ENCODE data around the gene ERCC4. TPM values are rescaled to one million over a fixed set of nuclear protein-coding genes. Genes with fewer than 3 reads are reported as not detected.

Gene ERCC4
- polyA plus RNA-seq, 1 donor (not counting 4 experiments of a cell fraction or from before 2014, with no cell fraction given), result 5.9 TPM

- no peaks in the 10 kb centered on the region for H3K27me3 ChIP-seq (ENCODE audit: control insufficient read depth, extremely low read depth, insufficient read depth, low read length)
- no peaks in the 10 kb centered on the region for H4K20me1 ChIP-seq (ENCODE audit: control insufficient read depth, extremely low read depth, insufficient read depth, low read length)
- H3K36me3 ChIP-seq (ENCODE audit: control insufficient read depth in 2 of 2, extremely low read depth in 1 of 2, insufficient read depth in 2 of 2, low read length in 2 of 2), result peaks cover 7 to 15% of the 10 kb centered on the region in 2 experiments
- no peak overlapping the region for H3K4me3 ChIP-seq (ENCODE audit: control insufficient read depth in 2 of 3, extremely low read depth in 1 of 3, insufficient read depth in 2 of 3, low read depth in 1 of 3, low read length in 3 of 3)
- peaks cover 6% of the 10 kb centered on the region for H3K4me1 ChIP-seq (ENCODE audit: control insufficient read depth, extremely low read depth, insufficient read depth, low read length)
- H3K9me1 ChIP-seq (ENCODE audit: control insufficient read depth, extremely low read depth, insufficient read depth, low read length), result no peaks in the 10 kb centered on the region
- H3K9ac ChIP-seq (ENCODE audit: control insufficient read depth, extremely low read depth, insufficient read depth, low read length), result no peak overlapping the region
- FAIRE-seq (no peak), DNase-seq (ENCODE audit: low read depth, low spot score) (no peak)
- H3K79me2 ChIP-seq (ENCODE audit: control insufficient read depth, insufficient read depth, low read length), result no peaks in the 10 kb centered on the region
- H3K4me2 ChIP-seq (ENCODE audit: control insufficient read depth, extremely low read depth, insufficient read depth, low read depth, low read length), result no peak overlapping the region
- no peak overlapping the region for H3K27ac ChIP-seq (ENCODE audit: control insufficient read depth, insufficient read depth, low read length)
- dilution Hi-C loops (cut with MboI; ENCODE audit: extremely low pct_ligation_motif_present, low sequenced_read_pairs), result no loop called here
- no peak for TF ChIP-seq EZH2 (IDR thresholded peaks at IDR 0.05; ENCODE audit: low read length)
- TF ChIP-seq, protein P1, sequence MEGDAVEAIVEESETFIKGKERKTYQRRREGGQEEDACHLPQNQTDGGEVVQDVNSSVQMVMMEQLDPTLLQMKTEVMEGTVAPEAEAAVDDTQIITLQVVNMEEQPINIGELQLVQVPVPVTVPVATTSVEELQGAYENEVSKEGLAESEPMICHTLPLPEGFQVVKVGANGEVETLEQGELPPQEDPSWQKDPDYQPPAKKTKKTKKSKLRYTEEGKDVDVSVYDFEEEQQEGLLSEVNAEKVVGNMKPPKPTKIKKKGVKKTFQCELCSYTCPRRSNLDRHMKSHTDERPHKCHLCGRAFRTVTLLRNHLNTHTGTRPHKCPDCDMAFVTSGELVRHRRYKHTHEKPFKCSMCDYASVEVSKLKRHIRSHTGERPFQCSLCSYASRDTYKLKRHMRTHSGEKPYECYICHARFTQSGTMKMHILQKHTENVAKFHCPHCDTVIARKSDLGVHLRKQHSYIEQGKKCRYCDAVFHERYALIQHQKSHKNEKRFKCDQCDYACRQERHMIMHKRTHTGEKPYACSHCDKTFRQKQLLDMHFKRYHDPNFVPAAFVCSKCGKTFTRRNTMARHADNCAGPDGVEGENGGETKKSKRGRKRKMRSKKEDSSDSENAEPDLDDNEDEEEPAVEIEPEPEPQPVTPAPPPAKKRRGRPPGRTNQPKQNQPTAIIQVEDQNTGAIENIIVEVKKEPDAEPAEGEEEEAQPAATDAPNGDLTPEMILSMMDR (optimal IDR thresholded peaks at IDR 0.05 in 1 of 3, IDR thresholded peaks at IDR 0.05 in 1 of 3, conservative IDR thresholded peaks at IDR 0.05 in 1 of 3; ENCODE audit: extremely low read depth in 1 of 3, insufficient read depth in 2 of 3, low read length in 3 of 3), result no peak
- no peak overlapping the region for H2AFZ ChIP-seq (ENCODE audit: control insufficient read depth, low read length)
- no peaks in the 10 kb centered on the region for H3K9me3 ChIP-seq (ENCODE audit: control insufficient read depth, low read depth, low read length)
These were observed 17.5 kb downstream of the ERCC4 start for GRCh38 chr16:13937411-13937810.

DNA sequence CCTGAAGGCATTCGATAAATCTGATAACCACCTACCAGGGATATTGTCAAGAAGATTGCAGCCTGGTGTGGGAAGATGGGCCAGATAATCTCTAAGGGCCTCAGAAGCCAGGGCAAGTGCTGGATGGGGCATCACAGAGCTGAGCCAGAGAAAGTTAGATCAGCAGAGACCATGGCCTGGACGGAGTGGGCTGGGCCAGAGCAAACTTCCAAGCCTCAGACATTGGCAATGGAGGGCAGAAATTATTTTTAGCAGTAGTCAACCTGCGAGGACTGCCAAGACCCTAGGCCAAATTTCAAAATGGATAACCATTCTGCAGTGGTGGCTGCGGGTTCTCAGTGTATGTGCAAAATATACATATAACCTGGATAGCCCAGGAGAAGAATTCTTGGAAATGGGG is 18.5 kb downstream of the ERCC4 start:
- Histone ChIP-seq H3K4me3 (ENCODE audit: control insufficient read depth in 2 of 3, extremely low read depth in 1 of 3, insufficient read depth in 2 of 3, low read depth in 1 of 3, low read length in 3 of 3) (no peak overlapping the region), H3K9me1 (ENCODE audit: control insufficient read depth, extremely low read depth, insufficient read depth, low read length) (no peaks in the 10 kb centered on the region), H3K27me3 (ENCODE audit: control insufficient read depth, extremely low read depth, insufficient read depth, low read length) (no peaks in the 10 kb centered on the region), H4K20me1 (ENCODE audit: control insufficient read depth, extremely low read depth, insufficient read depth, low read length) (no peaks in the 10 kb centered on the region), H3K79me2 (ENCODE audit: control insufficient read depth, insufficient read depth, low read length) (no peaks in the 10 kb centered on the region), H3K36me3 (ENCODE audit: control insufficient read depth in 2 of 2, extremely low read depth in 1 of 2, insufficient read depth in 2 of 2, low read length in 2 of 2) (peaks cover 7 to 15% of the 10 kb centered on the region in 2 experiments), H3K4me2 (ENCODE audit: control insufficient read depth, extremely low read depth, insufficient read depth, low read depth, low read length) (no peak overlapping the region), H3K9me3 (ENCODE audit: control insufficient read depth, low read depth, low read length) (no peaks in the 10 kb centered on the region), H2AFZ (ENCODE audit: control insufficient read depth, low read length) (no peak overlapping the region), H3K4me1 (ENCODE audit: control insufficient read depth, extremely low read depth, insufficient read depth, low read length) (peaks cover 6% of the 10 kb centered on the region), H3K9ac (ENCODE audit: control insufficient read depth, extremely low read depth, insufficient read depth, low read length) (no peak overlapping the region), H3K27ac (ENCODE audit: control insufficient read depth, insufficient read depth, low read length) (no peak overlapping the region)
- dilution Hi-C loops (cut with MboI; ENCODE audit: extremely low pct_ligation_motif_present, low sequenced_read_pairs), result no loop called here
- FAIRE-seq, result no peak
- TF ChIP-seq, protein P1 (optimal IDR thresholded peaks at IDR 0.05 in 1 of 3, IDR thresholded peaks at IDR 0.05 in 1 of 3, conservative IDR thresholded peaks at IDR 0.05 in 1 of 3; ENCODE audit: extremely low read depth in 1 of 3, insufficient read depth in 2 of 3, low read length in 3 of 3), result no peak
- TF ChIP-seq EZH2 (IDR thresholded peaks at IDR 0.05; ENCODE audit: low read length), result no peak
- DNase-seq (ENCODE audit: low read depth, low spot score), result no peak
